Vagina (tissue), 2 donors: ENCODE results near the gene SPEG.

Experiments used
- CTCF ChIP-seq, 3 experiments: fragments of 450-650 bp in 2 of 3; fragments of 200-600 bp in 1 of 3; sonication (generic) in 1 of 3; IDR thresholded peaks; one replicate each; pipeline ENCODE4 v1.5.1; 2017 to 2019; ENCODE audit warnings: antibody characterized with exemption in 3 of 3, mild to moderate bottlenecking in 2 of 3, moderate library complexity in 2 of 3
- POLR2A ChIP-seq, 2 donors: fragments of 450-650 bp; IDR thresholded peaks; one replicate each; pipeline ENCODE4 v1.6.1; 2017; ENCODE audit warnings: antibody characterized with exemption in 2 of 2, mild to moderate bottlenecking in 2 of 2, moderate library complexity in 2 of 2

- TF ChIP-seq POLR2A (IDR thresholded peaks at IDR 0.05) (no peak), CTCF (IDR thresholded peaks at IDR 0.05) (no peak)
Observed at GRCh38 chr2:219429958-219430606, 4.6 kb upstream of the SPEG start.
